HFFc6 (cell line): ENCODE data around the gene APOL4. TPM values are rescaled to one million over a fixed set of nuclear protein-coding genes. Genes with fewer than 3 reads are reported as not detected.
"Not testable (repeated sequence)": the region's sequence is repeated elsewhere in the genome, so short reads cannot be mapped to it uniquely, and the experiment has no call there.

Experiments
- DNase-seq: peaks from one replicate; pipeline ENCODE4 v3.0.0-alpha.2; 2018
- H3K27ac Mint-ChIP-seq: 2 replicates; pipeline ENCODE4 v1.8.0; 2020; ENCODE audit warnings: mild to moderate bottlenecking, mixed read lengths
- H3K27me3 Mint-ChIP-seq: 2 replicates; pipeline ENCODE4 v1.8.0; 2021; ENCODE audit warnings: mild to moderate bottlenecking, moderate library complexity, mixed read lengths; ENCODE audit not compliant: insufficient read depth
- H3K36me3 Mint-ChIP-seq: 2 replicates; pipeline ENCODE4 v1.8.0; 2021; ENCODE audit warnings: low read depth, mixed read lengths
- H3K4me1 Mint-ChIP-seq: 2 replicates; pipeline ENCODE4 v1.8.0; 2020; ENCODE audit warnings: low read depth, mixed read lengths
- H3K4me3 Mint-ChIP-seq: 2 replicates; pipeline ENCODE4 v1.8.0; 2020; ENCODE audit warnings: mild to moderate bottlenecking, moderate library complexity, mixed read lengths
- H3K9me3 Mint-ChIP-seq: 2 replicates; pipeline ENCODE4 v1.8.0; 2020; ENCODE audit warnings: mild to moderate bottlenecking, mixed read lengths
- CTCF ChIP-seq: fragments of 200-600 bp; sonication (generic); IDR thresholded peaks from 2 replicates; pipeline ENCODE4 v1.5.0; 2021; ENCODE audit warnings: antibody characterized with exemption, mild to moderate bottlenecking
- long read RNA-seq: library from polyadenylated mRNA; unstranded; transcript quantifications from one replicate; pipeline ENCODE4 v2.0.0, GENCODE V29; 2019
- total RNA-seq, 6 experiments: library from RNA; stranded (reverse); fragmentation: NEBNext Ultra II Directional; extraction: Animal tissue kit (Norgen Biotek cat#: 25700); gene quantifications; 2 replicates in 1 of 6; 3 replicates in 5 of 6; pipeline ENCODE4 v1.2.3, GENCODE V29; 2021

APOL4 gene, protein sequence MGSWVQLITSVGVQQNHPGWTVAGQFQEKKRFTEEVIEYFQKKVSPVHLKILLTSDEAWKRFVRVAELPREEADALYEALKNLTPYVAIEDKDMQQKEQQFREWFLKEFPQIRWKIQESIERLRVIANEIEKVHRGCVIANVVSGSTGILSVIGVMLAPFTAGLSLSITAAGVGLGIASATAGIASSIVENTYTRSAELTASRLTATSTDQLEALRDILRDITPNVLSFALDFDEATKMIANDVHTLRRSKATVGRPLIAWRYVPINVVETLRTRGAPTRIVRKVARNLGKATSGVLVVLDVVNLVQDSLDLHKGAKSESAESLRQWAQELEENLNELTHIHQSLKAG
- total RNA-seq, result not detected
- long read RNA-seq, result 0 reads

DNA sequence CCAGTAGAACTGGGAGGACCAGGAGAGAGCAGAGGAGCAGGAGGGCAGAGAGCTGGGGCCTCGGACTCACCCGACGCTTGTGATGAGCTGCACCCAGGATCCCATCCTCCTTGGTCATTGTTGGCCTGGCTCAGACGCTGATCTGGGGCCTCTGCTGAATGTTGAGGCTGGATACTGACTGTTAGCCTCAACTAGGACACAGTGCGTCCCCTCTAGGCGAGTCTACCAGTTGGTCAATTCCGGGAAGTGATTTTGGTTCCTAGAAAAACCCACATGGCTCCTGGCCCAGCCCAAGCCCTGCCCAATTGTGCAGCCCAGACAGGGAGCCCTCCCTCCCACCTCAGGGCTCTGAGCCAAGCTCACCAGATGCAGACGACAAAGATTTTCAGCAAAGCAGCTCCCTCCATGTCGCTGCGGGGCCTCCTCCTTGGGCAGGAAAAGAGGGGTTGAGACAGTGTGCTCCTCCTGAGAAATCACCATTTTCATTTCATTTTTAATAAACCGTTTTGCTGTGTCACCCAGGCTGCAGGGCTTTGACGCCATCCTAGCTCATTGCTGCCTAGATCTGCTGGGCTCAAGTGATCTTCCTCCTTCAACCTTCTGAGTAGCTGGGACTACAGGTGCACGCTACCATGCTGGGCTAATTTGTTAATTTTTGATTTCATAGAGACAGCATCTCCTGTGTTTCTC lies at the start of gene APOL4:
TSS of gene APOL4 (minus strand) at position 180 of the 690 bp plus-strand sequence. CDS start at position 105, 75 bp downstream.
- Mint-ChIP-seq H3K4me3 (no peak within 1 kb of the TSS), H3K36me3 (no peaks in the 10 kb centered on the region), H3K4me1 (peaks cover 14% of the 10 kb centered on the region; the same call in 1 of the 2 replicates), H3K27ac (no peak within 1 kb of the TSS), H3K9me3 (no peaks in the 10 kb centered on the region), H3K27me3 (peaks cover 48% of the 10 kb centered on the region)
- no peak for DNase-seq
- no peak for TF ChIP-seq CTCF

DNA sequence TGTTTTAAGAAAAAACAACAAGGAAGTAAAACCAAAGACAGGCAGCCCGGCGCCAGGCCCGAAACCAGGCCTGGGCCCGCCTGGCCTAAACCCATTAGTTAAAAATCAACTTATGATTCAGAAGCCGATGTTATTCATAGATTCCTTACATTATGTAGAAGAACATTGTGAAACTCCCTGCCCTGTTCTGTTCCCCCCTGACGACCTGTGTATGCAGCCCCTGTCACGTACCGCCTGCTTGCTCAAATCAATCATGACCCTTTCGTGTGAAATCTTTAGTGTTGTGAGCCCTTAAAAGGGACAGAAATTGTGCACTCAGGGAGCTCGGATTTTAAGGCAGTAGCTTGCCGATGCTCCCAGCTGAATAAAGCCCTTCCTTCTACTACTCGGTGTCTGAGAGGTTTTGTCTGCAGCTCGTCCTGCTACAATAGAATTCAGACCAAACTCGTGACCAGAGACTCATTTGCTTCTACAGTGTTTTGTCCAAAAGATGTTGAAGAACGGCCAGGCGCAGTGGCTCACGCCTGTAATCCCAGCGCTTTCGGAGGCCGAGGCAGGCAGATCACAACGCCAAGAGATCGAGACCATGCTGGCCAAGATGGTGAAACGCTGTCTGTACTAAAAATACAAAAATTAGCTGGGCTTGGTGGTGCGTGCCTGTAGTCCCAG lies 48.8 kb upstream of the APOL4 start:
- not testable (repeated sequence) for H3K4me3 Mint-ChIP-seq, H3K36me3 Mint-ChIP-seq, DNase-seq, H3K27me3 Mint-ChIP-seq, H3K9me3 Mint-ChIP-seq, H3K27ac Mint-ChIP-seq
- H3K4me1 Mint-ChIP-seq, result peaks cover 24% of the 10 kb centered on the region

DNA sequence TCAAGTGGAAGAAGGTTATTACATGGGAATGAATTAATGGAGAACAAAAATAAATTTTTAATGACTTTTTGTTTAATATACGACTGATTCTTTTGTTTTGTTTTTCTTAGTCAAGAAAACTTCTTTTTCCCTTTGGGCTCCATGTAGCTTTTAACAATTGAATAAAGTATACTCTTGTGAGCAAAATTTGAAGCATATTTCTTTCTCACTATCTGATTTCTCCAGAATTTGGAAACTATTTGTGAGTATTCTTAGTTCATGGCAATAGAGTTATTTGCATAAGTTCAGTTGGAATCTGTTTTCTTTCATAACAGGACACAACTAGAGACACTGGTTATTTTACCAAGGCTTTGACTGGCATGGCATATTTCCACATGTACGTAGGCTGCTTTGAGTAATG lies 47.6 kb upstream of the APOL4 start:
- H3K4me1 Mint-ChIP-seq, result peaks cover 33% of the 10 kb centered on the region
- H3K36me3 Mint-ChIP-seq, result peaks cover 4% of the 10 kb centered on the region
- no peak for DNase-seq
- no peak overlapping the region for H3K4me3 Mint-ChIP-seq
- H3K27me3 Mint-ChIP-seq, result peaks cover 7% of the 10 kb centered on the region
- no peak for TF ChIP-seq CTCF
- H3K9me3 Mint-ChIP-seq, result no peaks in the 10 kb centered on the region
- no peak overlapping the region for H3K27ac Mint-ChIP-seq

- Mint-ChIP-seq H3K27ac (no peak overlapping the region), H3K4me3 (no peak overlapping the region), H3K27me3 (peaks cover 7% of the 10 kb centered on the region), H3K4me1 (peaks cover 21% of the 10 kb centered on the region), H3K36me3 (peaks cover 4% of the 10 kb centered on the region), H3K9me3 (no peaks in the 10 kb centered on the region)
- no peak for TF ChIP-seq CTCF
- no peak for DNase-seq
These were observed 46.3 kb upstream of the APOL4 start for GRCh38 chr22:36247955-36248354.

GRCh38 chr22:36246718-36247117 lies 45.1 kb upstream of the APOL4 start:
- Mint-ChIP-seq H3K4me1 (peaks cover 16% of the 10 kb centered on the region), H3K27ac (no peak overlapping the region), H3K4me3 (no peak overlapping the region), H3K36me3 (peaks cover 4% of the 10 kb centered on the region), H3K9me3 (no peaks in the 10 kb centered on the region), H3K27me3 (peaks cover 7% of the 10 kb centered on the region)
- no peak for TF ChIP-seq CTCF
- no peak for DNase-seq
